HG02642 (cell line): Measurements from ENCODE around the gene MICB.
"Not testable (repeated sequence)": the region's sequence is repeated elsewhere in the genome, so short reads cannot be mapped to it uniquely, and the experiment has no call there.

Experiments used
- ATAC-seq: cut with Tn5 transposase; IDR thresholded peaks from one replicate; pipeline ENCODE4 v1.9.1; 2021; ENCODE audit warnings: mild to moderate bottlenecking; ENCODE audit not compliant: unreplicated experiment, poor library complexity

Gene MICB

DNA sequence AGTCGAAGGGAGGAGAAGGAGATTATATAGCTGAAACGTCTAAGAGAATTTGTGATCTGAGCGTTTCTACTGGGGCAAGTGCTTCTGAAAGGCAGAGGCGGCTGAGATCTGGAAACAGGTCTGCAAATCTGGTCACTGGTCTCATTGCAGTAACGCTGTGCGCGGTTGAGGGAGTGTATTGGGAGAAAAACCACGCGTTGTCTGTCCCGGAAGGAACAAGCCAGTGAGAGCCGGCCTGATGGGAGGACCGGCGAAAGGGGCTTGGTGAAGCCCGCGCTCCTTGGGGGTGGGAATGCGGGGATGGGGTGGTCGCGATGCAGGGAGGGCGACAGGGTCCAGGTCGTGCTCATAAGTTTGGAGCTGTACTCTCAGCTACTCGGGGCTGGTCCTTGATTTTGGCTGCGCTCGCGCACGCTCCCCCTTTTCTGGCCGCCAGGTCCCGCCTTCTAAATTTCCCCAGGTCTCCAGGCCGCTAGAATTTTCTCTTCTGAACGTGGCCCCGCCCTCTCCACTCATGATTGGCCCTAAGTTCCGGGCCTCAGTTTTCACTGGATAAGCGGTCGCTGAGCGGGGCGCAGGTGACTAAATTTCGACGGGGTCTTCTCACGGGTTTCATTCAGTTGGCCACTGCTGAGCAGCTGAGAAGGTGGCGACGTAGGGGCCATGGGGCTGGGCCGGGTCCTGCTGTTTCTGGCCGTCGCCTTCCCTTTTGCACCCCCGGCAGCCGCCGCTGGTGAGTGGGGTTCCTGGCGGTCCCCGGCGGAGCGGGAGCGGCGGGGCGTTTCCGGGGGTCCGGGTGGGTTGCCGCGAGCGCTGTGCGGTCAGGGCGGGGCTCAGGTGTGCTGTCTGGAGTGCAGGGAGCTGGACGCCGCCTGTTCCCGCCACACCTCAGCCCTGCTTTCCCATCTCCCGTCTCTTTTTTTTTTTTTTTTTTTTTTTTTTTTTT lies at the start of gene MICB:
MICB (plus strand) TSS at position 615 of the 946 bp plus-strand sequence; CDS start at position 664, 49 bp downstream.
- ATAC-seq = peak; percentile 61

GRCh38 chr6:31450751-31451150 lies 47.2 kb upstream of the MICB start:
- ATAC-seq = no peak

DNA sequence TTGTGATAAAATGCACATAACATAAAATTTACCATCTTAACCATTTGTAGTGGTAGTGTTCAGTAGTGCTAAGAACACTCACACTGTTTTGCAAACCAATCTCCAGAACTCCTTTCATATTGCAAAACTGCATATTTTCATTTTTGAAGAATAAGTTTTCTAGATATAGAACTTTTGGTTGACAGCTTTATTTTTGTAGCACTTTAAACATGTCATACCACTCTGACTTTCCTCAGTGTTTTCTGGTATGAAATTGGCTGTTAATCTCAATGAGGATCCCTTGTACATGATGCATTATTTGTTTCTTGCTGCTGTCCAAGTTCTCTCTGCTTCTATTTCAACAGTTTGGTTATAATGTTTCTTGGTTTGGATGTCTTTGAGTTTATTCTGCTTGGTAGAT lies 45.1 kb upstream of the MICB start:
- ATAC-seq = no peak

DNA sequence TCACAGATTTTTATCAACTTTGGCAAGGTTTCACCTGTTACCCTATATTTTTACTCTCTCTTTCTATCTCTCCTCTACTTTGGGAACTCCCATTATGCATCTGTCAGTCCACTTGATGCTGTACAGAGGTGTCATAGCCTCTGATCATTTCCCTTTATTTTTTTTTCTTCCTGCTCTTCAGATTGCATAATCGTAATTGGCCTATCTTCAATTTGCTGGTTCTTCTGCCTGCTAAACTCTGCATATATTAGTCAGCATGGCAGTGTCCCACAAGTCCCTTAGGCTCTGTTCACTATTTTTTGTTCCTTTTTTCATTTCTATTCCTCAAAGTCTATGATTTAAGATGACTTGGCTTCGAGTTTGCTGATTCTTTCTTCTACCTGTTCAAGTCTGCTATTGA lies 44.7 kb upstream of the MICB start:
- no peak for ATAC-seq

GRCh38 chr6:31459864-31460263 lies 38.1 kb upstream of the MICB start:
- ATAC-seq = not testable (repeated sequence)

DNA sequence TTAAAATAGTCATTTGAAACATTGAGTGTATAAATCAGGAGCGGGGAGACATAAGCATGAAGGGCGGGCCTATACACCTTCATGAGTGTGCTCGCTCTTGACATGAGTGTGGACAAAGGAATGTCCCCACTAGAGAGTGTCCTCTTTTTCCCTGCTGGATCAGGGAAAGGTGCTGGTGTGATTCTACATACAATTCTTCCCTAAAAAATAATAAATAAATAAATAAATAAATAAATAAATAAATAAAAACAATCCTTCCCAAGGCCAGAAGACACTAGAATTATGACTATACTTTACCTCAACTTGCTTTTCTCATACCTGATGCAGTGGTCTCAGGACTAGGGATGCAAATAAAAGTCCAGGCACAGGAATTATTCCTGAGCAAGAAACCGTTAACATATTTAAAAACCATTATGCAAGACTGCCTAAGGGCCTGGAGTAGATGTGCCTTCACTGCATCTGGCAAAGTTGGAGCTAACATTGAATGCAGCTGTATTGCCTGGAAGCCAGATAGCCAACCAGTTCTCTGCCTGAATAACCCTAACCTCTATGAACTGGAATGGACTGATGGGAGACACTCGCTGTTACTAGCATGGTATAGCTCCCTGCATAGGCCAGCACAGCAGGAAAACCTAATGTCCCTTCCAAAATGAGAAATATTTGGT lies 37.5 kb upstream of the MICB start:
- ATAC-seq = no peak

DNA sequence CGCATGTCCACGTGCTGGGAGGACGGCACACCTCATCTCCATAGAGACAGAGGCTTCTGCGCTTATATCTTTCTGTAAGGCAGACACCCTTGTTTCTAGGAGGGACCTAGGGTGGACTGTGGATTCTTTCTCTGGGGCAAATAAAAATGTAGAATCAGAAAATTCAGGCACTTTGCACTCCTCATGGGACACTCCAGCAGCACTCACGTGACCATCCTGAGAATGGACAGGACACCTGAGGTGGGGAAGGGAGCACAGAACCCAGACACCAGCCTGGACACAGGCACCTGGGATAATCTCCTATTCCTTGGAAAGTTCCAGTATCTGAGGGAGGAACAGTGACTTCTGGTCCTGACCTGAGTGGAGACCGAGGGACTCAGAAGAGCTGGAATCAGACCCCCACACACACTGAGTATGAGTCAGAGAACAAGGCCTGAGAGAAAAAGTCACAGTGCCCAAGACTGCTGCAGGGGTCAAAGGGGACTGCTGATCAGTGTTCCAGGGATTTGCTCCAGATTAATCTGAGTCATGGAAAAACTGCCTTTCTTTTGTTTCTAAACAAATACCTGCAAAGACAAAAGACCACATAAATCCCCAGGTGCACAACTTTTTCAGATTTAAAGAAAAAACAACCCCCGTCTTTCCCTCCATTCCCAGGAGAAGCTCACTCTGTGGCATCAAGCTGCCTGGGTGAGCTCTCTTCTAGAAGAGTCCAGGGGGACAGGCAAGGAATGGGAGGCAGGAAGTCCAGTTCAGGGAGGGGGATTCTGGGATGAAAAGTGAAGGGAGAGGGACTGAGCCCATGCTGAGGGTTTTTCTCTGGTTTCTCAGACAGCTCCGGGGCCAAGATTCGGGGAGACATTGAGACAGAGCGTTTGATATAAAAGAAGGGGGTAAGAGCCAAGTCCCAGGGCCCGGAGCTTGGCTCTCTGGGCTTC lies 35.6 kb upstream of the MICB start:
- no peak for ATAC-seq

DNA sequence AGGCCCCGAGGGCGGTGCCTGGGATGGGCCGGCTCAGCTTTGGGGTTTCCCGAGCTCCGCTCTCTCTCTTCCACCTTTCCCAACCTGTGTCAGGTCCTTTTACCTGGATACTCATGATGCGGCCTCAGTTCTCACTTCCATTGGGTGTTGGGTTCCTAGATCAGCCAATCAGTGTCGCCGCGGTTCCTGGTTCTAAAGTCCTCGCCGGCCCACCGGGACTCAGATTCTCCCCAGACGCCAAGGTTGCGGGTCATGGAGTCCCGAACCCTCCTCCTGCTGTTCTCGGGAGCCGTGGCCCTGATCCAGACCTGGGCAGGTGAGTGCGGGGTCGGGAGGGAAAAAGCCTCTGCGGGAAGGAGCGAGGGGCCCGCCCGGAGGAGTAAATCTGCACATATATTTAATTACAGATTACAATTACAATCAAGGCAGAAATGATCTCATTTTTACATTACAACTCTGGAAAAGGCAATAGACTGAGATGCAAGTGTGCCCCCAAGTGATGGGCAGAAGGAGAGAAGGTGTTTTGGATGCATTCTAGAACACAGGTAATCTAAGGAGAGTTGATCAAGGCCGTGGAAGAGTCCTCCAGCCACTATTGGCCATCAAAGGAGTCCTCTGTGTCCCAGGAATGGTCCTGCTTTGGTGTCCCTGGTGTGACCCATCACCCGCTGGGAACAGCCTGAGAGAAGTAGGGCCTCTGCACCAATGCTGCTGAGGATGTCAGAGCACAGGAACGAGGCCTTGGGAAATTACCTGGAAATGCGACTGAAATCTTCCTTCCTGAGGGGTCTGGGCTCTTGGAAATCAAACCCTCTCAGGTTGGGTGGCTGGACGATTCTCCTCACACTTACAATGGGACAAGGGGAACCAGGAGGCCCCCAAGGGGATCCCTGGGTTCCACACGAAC lies 34.7 kb upstream of the MICB start:
- peak; percentile 90 for ATAC-seq

DNA sequence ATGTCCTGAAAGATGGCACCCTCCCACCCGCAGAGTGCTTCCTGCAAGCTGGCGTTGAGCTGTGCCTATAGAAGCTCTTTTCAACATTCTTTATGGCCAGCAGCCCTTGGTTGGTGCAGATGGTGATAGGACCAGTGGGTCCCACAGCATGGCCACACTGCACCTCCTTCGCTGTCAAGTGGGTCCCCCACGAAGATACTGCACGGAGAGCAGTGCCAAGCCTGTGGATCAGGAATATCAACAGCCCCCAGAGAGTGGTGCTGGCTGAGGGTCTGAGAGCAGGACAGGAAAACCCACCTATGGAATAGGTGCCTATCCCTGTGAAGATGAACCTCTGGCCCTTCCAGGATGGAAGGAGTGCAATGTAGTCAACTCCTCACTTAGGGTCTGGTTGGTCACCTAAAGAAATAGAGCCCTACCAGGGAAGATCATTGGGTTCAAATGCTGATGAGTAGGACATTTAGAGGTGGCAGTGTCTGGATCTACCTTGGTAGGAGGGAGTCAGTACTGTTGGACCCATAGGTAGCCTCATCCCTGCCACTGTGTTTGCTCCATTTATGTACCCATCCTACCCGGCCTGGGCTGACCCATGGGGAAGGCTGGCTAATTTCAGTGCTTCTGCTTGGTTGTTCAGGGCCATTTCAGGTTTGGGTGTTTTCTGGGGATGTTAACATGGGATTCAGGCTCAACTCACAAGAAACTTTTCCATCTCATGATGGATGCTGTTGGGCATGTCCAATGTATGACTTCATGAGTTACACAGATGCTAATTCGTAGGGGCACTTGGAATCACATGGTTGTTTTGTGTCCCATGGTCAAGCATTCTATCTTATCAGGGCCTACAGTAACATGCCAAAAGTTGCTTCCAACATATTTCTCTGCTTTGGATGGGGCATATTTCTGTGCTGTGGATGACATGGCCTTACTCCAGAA lies 33.4 kb upstream of the MICB start:
- ATAC-seq = no peak

- no peak for ATAC-seq
Observed at GRCh38 chr6:31465185-31465536, 32.8 kb upstream of the MICB start.

DNA sequence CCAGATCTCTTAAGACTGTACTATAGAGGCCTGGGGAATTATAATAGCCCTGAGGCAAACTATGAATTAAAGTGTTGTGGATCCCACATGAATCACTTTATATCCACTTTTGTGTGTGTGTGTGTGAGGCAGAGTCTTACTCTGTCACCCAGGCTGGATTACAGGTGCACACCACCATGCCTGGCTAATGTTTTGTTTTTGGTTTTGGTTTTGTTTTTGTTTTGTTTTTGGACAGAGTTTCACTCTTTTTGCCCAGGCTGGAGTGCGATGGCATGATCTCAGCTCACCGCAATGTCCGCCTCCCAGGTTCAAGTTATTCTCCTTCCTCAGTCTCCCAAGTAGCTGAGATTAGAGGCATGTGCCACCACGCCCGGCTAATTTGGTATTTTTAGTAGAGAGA lies 32.2 kb upstream of the MICB start:
- no peak for ATAC-seq

DNA sequence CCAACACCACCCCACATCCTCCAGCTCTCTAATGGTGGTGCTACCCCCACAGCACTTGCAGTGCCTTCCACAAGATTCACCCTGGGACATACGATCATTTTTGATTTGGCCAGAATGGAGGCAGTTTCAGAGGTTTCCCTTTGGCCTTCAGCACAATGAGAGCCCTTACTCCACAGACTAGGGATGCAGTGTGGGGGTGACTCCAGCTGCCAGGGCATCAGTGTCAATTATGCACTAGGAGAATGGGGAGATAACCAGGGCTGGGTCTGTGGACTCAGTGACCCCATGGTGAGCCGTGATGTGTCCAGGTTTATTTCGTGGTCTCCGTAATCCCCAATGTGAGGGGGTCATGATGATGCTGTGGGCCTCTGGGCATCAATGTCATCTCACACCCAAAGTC lies 31.5 kb upstream of the MICB start:
- no peak for ATAC-seq

DNA sequence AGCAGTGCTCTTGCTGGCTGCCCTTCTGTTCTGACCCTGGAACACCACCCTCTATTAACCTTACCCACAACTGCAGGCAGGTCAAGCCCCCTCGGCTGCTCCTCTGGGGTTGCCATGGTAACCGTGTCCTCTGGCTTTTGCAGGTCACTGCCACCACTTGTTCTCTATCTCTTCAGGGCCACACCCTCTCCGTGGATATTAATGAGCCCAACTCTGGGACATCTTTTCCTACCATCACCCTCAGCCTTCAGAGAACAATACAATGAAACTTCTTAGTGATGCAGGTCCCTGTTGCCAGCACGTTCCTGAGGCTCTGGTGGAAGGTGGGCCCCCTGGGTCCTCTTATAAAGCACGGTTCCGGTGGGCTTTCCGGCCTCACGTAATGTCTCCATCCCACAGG lies 30.8 kb upstream of the MICB start:
- no peak for ATAC-seq

GRCh38 chr6:31468311-31468710 lies 29.6 kb upstream of the MICB start:
- no peak for ATAC-seq

DNA sequence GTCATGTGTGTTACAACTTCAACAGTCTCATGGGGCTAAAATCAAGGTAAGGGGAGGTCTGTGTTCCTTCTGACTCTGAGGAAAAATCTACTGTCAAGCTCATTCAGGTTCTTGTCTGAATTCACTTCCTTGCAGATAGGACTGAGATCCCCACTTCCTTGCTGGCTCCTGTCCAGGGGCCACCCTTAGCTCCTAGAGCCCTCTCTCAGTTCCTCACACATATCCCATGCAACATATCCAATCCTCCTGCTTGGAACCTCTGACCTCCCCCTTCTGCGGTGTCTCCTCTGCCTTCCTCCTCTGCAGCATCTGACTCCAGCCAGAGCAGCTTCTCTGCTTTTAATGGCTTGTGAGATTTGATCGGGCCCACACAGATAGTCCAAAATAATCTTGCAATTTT lies 27.1 kb upstream of the MICB start:
- no peak for ATAC-seq

- ATAC-seq = no peak
Observed at GRCh38 chr6:31471711-31472110, 26.2 kb upstream of the MICB start.

DNA sequence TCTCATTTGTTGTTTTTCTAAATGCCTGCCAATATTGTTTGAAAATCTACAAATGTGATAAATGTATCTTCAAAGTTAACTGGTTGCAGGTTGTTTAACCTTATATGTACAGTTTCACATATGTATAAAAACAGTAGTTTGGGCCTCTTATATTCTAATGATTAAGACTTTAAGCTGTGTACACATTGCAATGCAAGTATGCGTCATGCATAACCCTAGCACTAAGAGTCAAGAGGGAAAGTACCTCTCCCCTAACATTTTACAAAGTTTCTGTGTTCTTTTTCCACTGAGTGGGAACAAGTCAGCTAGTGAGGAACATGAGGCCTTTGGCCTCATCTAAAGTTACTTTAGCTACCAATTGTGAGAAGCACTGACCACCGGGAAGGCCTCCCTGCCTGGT lies 25.7 kb upstream of the MICB start:
- no peak for ATAC-seq

DNA sequence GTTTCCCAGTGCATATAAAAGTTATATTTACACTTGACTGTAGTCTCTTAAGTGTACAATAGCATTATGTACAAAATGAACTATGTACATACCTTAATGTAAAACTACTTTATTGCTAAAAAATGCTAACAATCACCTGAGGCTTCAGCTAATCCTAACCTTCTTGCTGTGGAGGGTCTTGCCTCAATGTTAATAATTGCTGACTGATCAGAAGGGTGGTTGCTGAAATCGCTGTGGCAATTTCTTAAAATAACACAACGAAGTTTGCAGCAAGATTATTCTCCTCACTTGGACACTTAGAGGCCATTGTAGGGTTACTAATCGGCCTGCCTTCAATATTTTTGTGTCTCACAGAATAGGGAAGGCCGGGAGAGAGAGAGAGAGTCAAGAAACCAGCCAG lies 24.7 kb upstream of the MICB start:
- ATAC-seq = no peak
